T-cell (primary cell): Measurements from ENCODE around the gene HSPA1B. TPM values are rescaled to one million over a fixed set of nuclear protein-coding genes. Genes with fewer than 3 reads are reported as not detected.
"Not testable (repeated sequence)": the region's sequence is repeated elsewhere in the genome, so short reads cannot be mapped to it uniquely, and the experiment has no call there.

Source experiments
- ATAC-seq, 4 experiments: fragments of 200-7000 bp in 3 of 4; fragments of 150-1000 bp in 1 of 4; cut with Tn5 transposase; replicated peaks in 1 of 4; 1 replicate in 3 of 4; 2 replicates in 1 of 4; pipeline ENCODE4 v1.10.0; 2021; ENCODE audit warnings: moderate library complexity in 3 of 4, mild to moderate bottlenecking in 2 of 4, moderate number of reproducible peaks in 1 of 4
- CTCF ChIA-PET, 2 donors: fragments of 300-600 bp; sonication (Branson Sonifier 250); formaldehyde crosslinking; loops; one replicate each; lab custom pipeline; 2022; ENCODE audit warnings: antibody characterized with exemption in 2 of 2; lab: Charles Lee
- POLR2A ChIA-PET, 2 donors: fragments of 300-600 bp; sonication (Branson Sonifier 250); formaldehyde crosslinking; loops; one replicate each; lab custom pipeline; 2022; ENCODE audit warnings: antibody characterized with exemption in 2 of 2; lab: Charles Lee
- DNase-seq, 35 experiments: peaks; one replicate each; pipeline versions ENCODE4 v3.0.0 to v3.0.0-alpha.2; 2013 to 2023
- H3K27ac ChIP-seq: one replicate; pipeline ENCODE4 v1.5.1; 2013; ENCODE audit warnings: low read length
- H3K27me3 ChIP-seq, 2 experiments: replicated peaks in 1 of 2; 1 replicate in 1 of 2; 2 replicates in 1 of 2; pipeline versions ENCODE4 v1.6.1 to v1.7.0; 2013; ENCODE audit warnings: low read length in 1 of 2, mixed read lengths in 1 of 2; ENCODE audit not compliant: control insufficient read depth in 2 of 2, insufficient read depth in 2 of 2; ENCODE audit errors: extremely low read depth in 1 of 2
- H3K36me3 ChIP-seq, 2 donors: 1 replicate in 1 of 2; 2 replicates in 1 of 2; pipeline versions ENCODE4 v1.6.1 to v1.7.0; 2013; ENCODE audit warnings: low read length in 1 of 2; ENCODE audit not compliant: control insufficient read depth in 2 of 2, insufficient read depth in 1 of 2; ENCODE audit errors: extremely low read depth in 1 of 2
- H3K4me1 ChIP-seq, 2 experiments: 1 replicate in 1 of 2; 2 replicates in 1 of 2; pipeline versions ENCODE4 v1.6.1 to v1.7.0; 2013; ENCODE audit warnings: low read length in 2 of 2, mixed read lengths in 1 of 2; ENCODE audit not compliant: insufficient read depth in 2 of 2, control insufficient read depth in 1 of 2; ENCODE audit errors: extremely low read depth in 1 of 2
- H3K4me3 ChIP-seq, 2 donors: 1 replicate in 1 of 2; 2 replicates in 1 of 2; pipeline versions ENCODE4 v1.5.1 to v1.7.0; 2013; ENCODE audit warnings: mild to moderate bottlenecking in 2 of 2, low read length in 1 of 2, moderate library complexity in 1 of 2; ENCODE audit not compliant: control insufficient read depth in 1 of 2; ENCODE audit errors: extremely low read depth in 1 of 2
- H3K9me3 ChIP-seq: 2 replicates; pipeline ENCODE4 v1.7.0; 2013
- H3K27ac Mint-ChIP-seq, 2 donors: one replicate each; pipeline ENCODE4 v1.8.0; 2020 to 2021; ENCODE audit warnings: mild to moderate bottlenecking in 2 of 2, mixed read lengths in 2 of 2
- H3K27me3 Mint-ChIP-seq, 2 donors: one replicate each; pipeline ENCODE4 v1.8.0; 2021 to 2022; ENCODE audit warnings: mixed read lengths in 2 of 2
- H3K36me3 Mint-ChIP-seq: one replicate; pipeline ENCODE4 v1.8.0; 2021; ENCODE audit warnings: mixed read lengths
- H3K4me1 Mint-ChIP-seq, 3 donors: one replicate each; pipeline ENCODE4 v1.8.0; 2020 to 2022; ENCODE audit warnings: mixed read lengths in 3 of 3, mild to moderate bottlenecking in 1 of 3
- H3K4me3 Mint-ChIP-seq, 3 donors: one replicate each; pipeline ENCODE4 v1.8.0; 2020 to 2022; ENCODE audit warnings: mild to moderate bottlenecking in 3 of 3, mixed read lengths in 3 of 3, moderate library complexity in 3 of 3
- H3K9me3 Mint-ChIP-seq, 3 donors: one replicate each; pipeline ENCODE4 v1.8.0; 2020 to 2022; ENCODE audit warnings: mixed read lengths in 3 of 3
- WGBS: methylation state at CpG from one replicate; pipeline ENCODE4 v1.1.5; 2013; ENCODE audit warnings: missing lambda C conversion rate; ENCODE audit not compliant: insufficient coverage; 5-methylcytosine and 5-hydroxymethylcytosine counted together
- total RNA-seq, 35 experiments: library from RNA in 6 of 35; stranded (reverse) in 6 of 35; fragments of 120-200 nt in 1 of 35; gene quantifications; one replicate each; pipeline versions ENCODE4 v1.2.1 to v1.2.4 and lab custom pipeline; 2013 to 2026

Gene HSPA1B
- total RNA-seq, 5 donors from 2014 or later (not counting 1 experiment from before 2014, with no cell fraction given): 6.3 to 105 (median 67.9) TPM

GRCh38 chr6:31820399-31820798, 7.1 kb upstream of the HSPA1B start:
- H3K27me3 ChIP-seq, ATAC-seq, H3K27ac ChIP-seq, H3K36me3 ChIP-seq, POLR2A ChIA-PET, H3K9me3 Mint-ChIP-seq, H3K27me3 Mint-ChIP-seq, H3K36me3 Mint-ChIP-seq, H3K4me3 ChIP-seq, H3K9me3 ChIP-seq, DNase-seq: not testable (repeated sequence)
- Mint-ChIP-seq H3K27ac (peak overlapping the region; percentile 98 to 99), H3K4me3 (peak overlapping the region; percentile 93 to 95 (median 95)), H3K4me1 (peaks cover 29 to 59% (median 45%) of the 10 kb centered on the region in 3 donors)
- CTCF ChIA-PET: interaction anchor here in 1 of 2 donors (0.9 kb wide), 1 partner anchor 14 kb away, joined by 3 read pairs; the partner anchor contains the start of gene LSM2
- peaks cover 10 to 42% of the 10 kb centered on the region in 2 experiments for H3K4me1 ChIP-seq
- no CpG with 5 or more reads among the region's 10 CpGs for WGBS

GRCh38 chr6:31821301-31822035, 6.1 kb upstream of the HSPA1B start:
- WGBS: 21% methylated on average over 12 of the region's 39 CpGs
- no peaks in the 10 kb centered on the region for H3K9me3 ChIP-seq
- peak overlapping the region; percentile 85 for H3K27ac ChIP-seq
- ChIA-PET CTCF (interaction anchor here in 1 of 2 donors (0.6 kb wide), 1 partner anchor 147 kb away, joined by 3 read pairs; no protein-coding TSS in a partner anchor), POLR2A (interaction anchor here in 1 of 2 donors (0.6 kb wide), 1 partner anchor 273 kb away, joined by 3 read pairs; no protein-coding TSS in a partner anchor)
- Mint-ChIP-seq H3K36me3 (no peaks in the 10 kb centered on the region), H3K27me3 (no peaks in the 10 kb centered on the region), H3K27ac (peak overlapping the region; percentile 98 to 99), H3K9me3 (no peaks in the 10 kb centered on the region), H3K4me3 (peak overlapping the region; percentile 93 to 95 (median 95)), H3K4me1 (peaks cover 29 to 66% (median 50%) of the 10 kb centered on the region in 3 donors)
- H3K36me3 ChIP-seq: no peaks in the 10 kb centered on the region
- ATAC-seq (peak in 3 of 4 experiments; percentile 9 to 18 (median 10)), DNase-seq (peak in 7 of 35 experiments; percentile 16 to 48 (median 34))
- peaks cover 11 to 50% of the 10 kb centered on the region in 2 experiments for H3K4me1 ChIP-seq
- H3K4me3 ChIP-seq: peak overlapping the region; percentile 78 to 89
- H3K27me3 ChIP-seq: no peaks in the 10 kb centered on the region

GRCh38 chr6:31822036-31822821, 5.3 kb upstream of the HSPA1B start:
- Histone ChIP-seq H3K27ac (peak overlapping the region; percentile 85), H3K27me3 (no peaks in the 10 kb centered on the region), H3K4me1 (peaks cover 14 to 57% of the 10 kb centered on the region in 2 experiments), H3K36me3 (no peaks in the 10 kb centered on the region), H3K4me3 (peak overlapping the region; percentile 78 to 89), H3K9me3 (no peaks in the 10 kb centered on the region)
- ChIA-PET POLR2A (interaction anchor here (0.6 kb wide), 2 partner anchors 15 to 274 kb away, joined by 3 to 4 read pairs; partner anchors contain the start of gene LSM2 (in 1 of the 2)), CTCF (interaction anchor here (0.6 to 1.9 kb wide), 2 partner anchors 15 to 148 kb away, joined by 3 to 6 read pairs; partner anchors contain the start of gene LSM2 (in 1 of the 2))
- peak overlapping the region; percentile 93 to 95 (median 95) for H3K4me3 Mint-ChIP-seq
- WGBS: 0% methylated on average over 7 of the region's 25 CpGs
- ATAC-seq (peak; percentile 32 to 53 (median 41)), DNase-seq (peak; percentile 32 to 73 (median 45))
- no peaks in the 10 kb centered on the region for H3K9me3 Mint-ChIP-seq
- H3K36me3 Mint-ChIP-seq: no peaks in the 10 kb centered on the region
- H3K4me1 Mint-ChIP-seq: peaks cover 36 to 74% (median 58%) of the 10 kb centered on the region in 3 donors
- H3K27me3 Mint-ChIP-seq: no peaks in the 10 kb centered on the region
- H3K27ac Mint-ChIP-seq: peak overlapping the region; percentile 98 to 99

- H3K36me3 Mint-ChIP-seq, H3K9me3 Mint-ChIP-seq, H3K4me3 ChIP-seq, H3K27me3 Mint-ChIP-seq, H3K27me3 ChIP-seq, H3K27ac ChIP-seq, DNase-seq, H3K36me3 ChIP-seq, H3K9me3 ChIP-seq, ATAC-seq: not testable (repeated sequence)
- H3K4me1 Mint-ChIP-seq: peaks cover 29 to 62% (median 45%) of the 10 kb centered on the region in 3 donors
- CTCF ChIA-PET: interaction anchor here in 1 of 2 donors (0.6 to 1.9 kb wide), 3 partner anchors 12 to 226 kb away, joined by 3 to 6 read pairs (median 3); partner anchors contain the start of gene LSM2
- POLR2A ChIA-PET: interaction anchor here (0.5 to 0.6 kb wide), 2 partner anchors 11 to 310 kb away, joined by 3 to 6 read pairs; no protein-coding TSS in a partner anchor
- peak overlapping the region in 1 of 3 donors; percentile 6 for H3K4me3 Mint-ChIP-seq
- no CpG with 5 or more reads among the region's 9 CpGs for WGBS
- H3K27ac Mint-ChIP-seq: peak overlapping the region; percentile 52 to 64
- H3K4me1 ChIP-seq: peaks cover 10 to 54% of the 10 kb centered on the region in 2 experiments
These were observed 3.8 kb upstream of the HSPA1B start for GRCh38 chr6:31823592-31824196.

- Mint-ChIP-seq H3K4me1 (peaks cover 39 to 57% (median 40%) of the 10 kb centered on the region in 3 donors), H3K27me3 (no peaks in the 10 kb centered on the region), H3K9me3 (no peaks in the 10 kb centered on the region), H3K27ac (peak overlapping the region; percentile 98 to 99), H3K36me3 (no peaks in the 10 kb centered on the region), H3K4me3 (peak overlapping the region in 1 of 3 donors; percentile 86)
- Histone ChIP-seq H3K36me3 (no peaks in the 10 kb centered on the region), H3K4me1 (peaks cover 12 to 47% of the 10 kb centered on the region in 2 experiments), H3K27ac (peak overlapping the region; percentile 8), H3K27me3 (no peaks in the 10 kb centered on the region), H3K4me3 (no peak overlapping the region), H3K9me3 (no peaks in the 10 kb centered on the region)
- DNase-seq (no peak), ATAC-seq (no peak)
- POLR2A ChIA-PET: interaction anchor here in 1 of 2 donors (0.6 to 0.7 kb wide), 2 partner anchors 17 to 237 kb away, joined by 3 read pairs; no protein-coding TSS in a partner anchor
- WGBS: no CpG with 5 or more reads among the region's 4 CpGs
- CTCF ChIA-PET: no interaction called here
These were observed 2.0 kb upstream of the HSPA1B start for GRCh38 chr6:31825553-31825952.
